Heart right ventricle (tissue), 16 donors: ENCODE measurements around the gene AKAP6. TPM values are rescaled to one million over a fixed set of nuclear protein-coding genes. Genes with fewer than 3 reads are reported as not detected.
A peak's percentile ranks its signal among the peaks of the same experiment; 100 is the strongest.

Experiments
- ATAC-seq, 8 donors: fragments of 200-7000 bp; cut with Tn5 transposase; one replicate each; pipeline ENCODE4 v1.9.1; 2020; ENCODE audit warnings: mild to moderate bottlenecking in 8 of 8, moderate library complexity in 8 of 8, moderate number of reproducible peaks in 1 of 8
- DNase-seq, 2 donors: peaks; one replicate each; pipeline ENCODE4 v3.0.0-alpha.2; 2020
- H3K27ac ChIP-seq, 10 donors: fragments of 200-600 bp; sonication (generic) in 2 of 10; one replicate each; pipeline versions ENCODE4 v1.5.0 to v1.8.0; 2020 to 2022; ENCODE audit warnings: mild to moderate bottlenecking in 3 of 10
- H3K27me3 ChIP-seq, 7 donors: fragments of 200-600 bp; one replicate each; pipeline ENCODE4 v1.8.0; 2021 to 2022; ENCODE audit warnings: mild to moderate bottlenecking in 2 of 7
- H3K36me3 ChIP-seq, 9 donors: fragments of 200-600 bp; sonication (generic) in 1 of 9; one replicate each; pipeline versions ENCODE4 v1.5.0 to v1.8.0; 2020 to 2022; ENCODE audit warnings: mild to moderate bottlenecking in 2 of 9
- H3K4me1 ChIP-seq, 9 donors: fragments of 200-600 bp; sonication (generic) in 1 of 9; one replicate each; pipeline versions ENCODE4 v1.5.0 to v1.8.0; 2020 to 2022; ENCODE audit warnings: mild to moderate bottlenecking in 4 of 9
- H3K4me3 ChIP-seq, 10 donors: fragments of 200-600 bp; sonication (generic) in 2 of 10; one replicate each; pipeline versions ENCODE4 v1.5.0 to v1.8.0; 2020 to 2022; ENCODE audit warnings: mild to moderate bottlenecking in 7 of 10, moderate library complexity in 2 of 10
- H3K9me3 ChIP-seq, 11 donors: fragments of 200-600 bp in 10 of 11; sonication (generic) in 2 of 11; one replicate each; pipeline versions ENCODE4 v1.5.0 to v1.8.0; 2013 to 2022; ENCODE audit warnings: mild to moderate bottlenecking in 2 of 11, control low read depth in 1 of 11, moderate library complexity in 1 of 11
- WGBS, 2 donors: extraction: QIAGEN DNeasy Blood & Tissue Kit; methylation state at CpG; one replicate each; pipeline ENCODE4 v1.1.7; 2013; ENCODE audit warnings: inconsistent platforms in 1 of 2; 5-methylcytosine and 5-hydroxymethylcytosine counted together
- intact Hi-C, 10 donors: fragments of 100-400 bp; cut with DNase I; formaldehyde crosslinking; loops; one replicate each; pipeline versions ENCODE4 v1.11.1 to v1.14.2; 2022
- polyA plus RNA-seq, 2 donors: library from polyadenylated mRNA; stranded (reverse); fragments of 200-250 nt; gene quantifications; one replicate each; pipeline ENCODE4 v1.2.3, GENCODE V29; 2013
- total RNA-seq, 10 donors: library from RNA; stranded (reverse); fragmentation: NEBNext Ultra II Directional in 3 of 10; extraction: Animal tissue kit (Norgen Biotek cat#: 25700) in 3 of 10; gene quantifications; one replicate each; pipeline versions ENCODE4 v1.2.1 to v1.2.4, GENCODE V29; 2021 to 2023
- TF ChIP-seq, protein P1 (sequence below), 9 donors: fragments of 200-600 bp; sonication (generic) in 2 of 9; IDR thresholded peaks; one replicate each; pipeline versions ENCODE4 v1.5.0 to v1.8.0; 2021 to 2022; ENCODE audit warnings: antibody characterized with exemption in 9 of 9, mild to moderate bottlenecking in 5 of 9, moderate library complexity in 1 of 9
- donor health status: Arrhythmogenic right ventricular cardiomyopathy.
- donor health status: ischemic (EF 13 %, LVEDD 7.1; RV severe dilation, severe dysfunction).
- donor health status: healthy with polysubstance abuse.
- donor health status: DM: no; HTN: yes; CAD: no.
- donor health status: DM: no; HTN: no; CAD: no.
- donor health status: ischemic (EF 25% LVEDD 6.9; RV normal size, moderate dysfunction).
- donor health status: ischemic (EF 25% LVEDD 5.7; RV mildly dilated, moderate dysfunction).
- donor health status: healthy.
- donor health status: DM: yes; HTN: yes; CAD: no.
- donor health status: Ischemic cardiomyopathy.
- donor health status: ischemic (EF 35%, LVEDD 5.7; RV mildly dilated, moderate dysfunction).
- donor health status: nonischemic (EF 11% LVEDD 7.7; RV severe dilation, severe dysfunction).
- donor health status: DM: yes; HTN: yes; CAD: no.
- donor health status: PGD.
- donor health status: ischemic (EF 29% LVEDD 5.4; RV normal size, mild dysfunction).
- donor health status: nonischemic (EF 23%, LVEDD 6.1; RV moderate dilation, normal function).

Gene AKAP6
- total and polyA plus RNA-seq, 12 donors: 13.5 to 332 (median 229) TPM

DNA sequence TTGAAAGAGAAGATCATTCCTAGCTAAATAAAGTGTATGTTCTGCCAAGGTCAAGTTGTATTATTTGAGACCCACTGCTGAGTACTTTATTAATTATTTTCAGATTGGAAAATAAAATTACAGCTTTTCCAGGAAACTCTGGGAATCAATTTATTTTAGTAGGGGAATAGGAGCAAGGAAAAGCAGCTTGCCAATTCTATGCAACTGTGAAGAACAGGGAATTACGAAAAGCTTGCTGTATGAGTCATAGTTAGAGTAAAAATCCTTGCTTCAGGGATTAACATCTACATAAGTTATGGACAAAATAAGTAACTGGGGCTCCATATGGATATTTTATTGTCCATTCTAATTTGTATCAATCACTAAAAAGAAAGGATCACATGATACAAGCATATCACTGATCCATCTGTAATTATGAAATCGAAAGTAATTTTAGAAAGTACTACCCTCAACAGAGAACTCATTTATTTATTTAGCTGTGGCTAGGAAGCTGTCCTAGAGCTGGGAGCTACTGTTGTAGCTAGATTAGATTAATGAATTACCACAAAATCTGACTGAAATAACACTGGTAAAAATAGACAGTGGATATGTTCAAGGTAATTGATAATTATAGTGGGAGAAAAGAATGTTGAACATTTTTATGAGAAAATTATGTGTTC, 306.1 kb downstream of the AKAP6 start:
- DNase-seq (no peak), ATAC-seq (peak in 7 of 8 donors; percentile 39 to 77 (median 68))
- Histone ChIP-seq H3K4me3 (peak overlapping the region in 7 of 10 donors; percentile 6 to 35 (median 31)), H3K4me1 (peaks cover 0 to 59% (median 30%) of the 10 kb centered on the region in 9 donors), H3K36me3 (no peaks in the 10 kb centered on the region), H3K27me3 (no peaks in the 10 kb centered on the region), H3K27ac (peak overlapping the region in 7 of 10 donors; percentile 4 to 60 (median 52)), H3K9me3 (no peaks in the 10 kb centered on the region)
- WGBS, 2 donors: 12 to 15% methylated on average over 2 of the region's 2 CpGs
- intact Hi-C loops: no loop called here
- TF ChIP-seq, protein P1, sequence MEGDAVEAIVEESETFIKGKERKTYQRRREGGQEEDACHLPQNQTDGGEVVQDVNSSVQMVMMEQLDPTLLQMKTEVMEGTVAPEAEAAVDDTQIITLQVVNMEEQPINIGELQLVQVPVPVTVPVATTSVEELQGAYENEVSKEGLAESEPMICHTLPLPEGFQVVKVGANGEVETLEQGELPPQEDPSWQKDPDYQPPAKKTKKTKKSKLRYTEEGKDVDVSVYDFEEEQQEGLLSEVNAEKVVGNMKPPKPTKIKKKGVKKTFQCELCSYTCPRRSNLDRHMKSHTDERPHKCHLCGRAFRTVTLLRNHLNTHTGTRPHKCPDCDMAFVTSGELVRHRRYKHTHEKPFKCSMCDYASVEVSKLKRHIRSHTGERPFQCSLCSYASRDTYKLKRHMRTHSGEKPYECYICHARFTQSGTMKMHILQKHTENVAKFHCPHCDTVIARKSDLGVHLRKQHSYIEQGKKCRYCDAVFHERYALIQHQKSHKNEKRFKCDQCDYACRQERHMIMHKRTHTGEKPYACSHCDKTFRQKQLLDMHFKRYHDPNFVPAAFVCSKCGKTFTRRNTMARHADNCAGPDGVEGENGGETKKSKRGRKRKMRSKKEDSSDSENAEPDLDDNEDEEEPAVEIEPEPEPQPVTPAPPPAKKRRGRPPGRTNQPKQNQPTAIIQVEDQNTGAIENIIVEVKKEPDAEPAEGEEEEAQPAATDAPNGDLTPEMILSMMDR (IDR thresholded peaks at IDR 0.05): no peak

DNA sequence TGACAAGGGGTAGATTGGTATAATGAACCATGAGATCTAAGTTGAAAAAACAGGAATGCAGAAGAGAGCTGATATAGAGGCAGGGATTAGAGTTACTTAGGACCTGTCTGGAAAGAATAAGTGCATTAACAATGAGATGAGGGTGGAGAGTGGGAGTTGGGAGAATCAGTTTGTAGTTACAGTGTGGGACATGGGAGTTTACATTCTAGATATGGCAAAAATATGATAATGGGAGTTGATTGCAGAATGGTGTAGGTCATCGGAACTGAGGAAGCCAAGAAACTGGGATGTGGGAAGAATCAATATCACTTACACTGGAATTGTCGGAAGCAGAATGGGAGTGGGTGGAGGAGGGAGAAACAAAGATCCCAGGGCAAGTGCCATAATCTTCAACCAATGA, 308.5 kb downstream of the AKAP6 start:
- Histone ChIP-seq H3K36me3 (no peaks in the 10 kb centered on the region), H3K27ac (no peak overlapping the region), H3K9me3 (no peaks in the 10 kb centered on the region), H3K27me3 (no peaks in the 10 kb centered on the region), H3K4me1 (peaks cover 0 to 53% (median 30%) of the 10 kb centered on the region in 9 donors), H3K4me3 (no peak overlapping the region)
- DNase-seq (no peak), ATAC-seq (peak in 2 of 8 donors; percentile 29 to 30)
- WGBS, 2 donors: 77 to 79% methylated on average over 2 of the region's 2 CpGs
- TF ChIP-seq, protein P1 (IDR thresholded peaks at IDR 0.05): no peak
- intact Hi-C loops: no loop called here

DNA sequence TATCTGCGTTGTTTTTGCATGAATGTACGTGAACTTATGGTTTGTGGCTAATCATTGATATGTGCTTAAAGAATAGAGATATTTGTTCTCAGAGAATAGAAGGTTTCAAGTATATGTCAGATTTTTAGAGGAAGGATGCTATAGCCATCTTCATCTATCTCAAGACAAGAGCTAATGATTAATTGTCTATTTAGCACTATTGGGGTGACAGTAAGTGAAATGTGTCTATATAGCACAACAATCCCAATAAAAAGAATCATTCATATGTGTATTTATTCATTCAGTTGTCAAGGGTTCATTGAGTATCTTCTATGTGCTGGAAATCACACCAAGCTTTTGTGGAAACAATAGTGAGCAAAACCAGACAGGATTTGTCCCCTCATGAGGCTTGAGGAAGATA, 310.1 kb downstream of the AKAP6 start:
- Histone ChIP-seq H3K27me3 (no peaks in the 10 kb centered on the region), H3K4me1 (peaks cover 0 to 39% (median 22%) of the 10 kb centered on the region in 9 donors), H3K9me3 (no peaks in the 10 kb centered on the region), H3K4me3 (no peak overlapping the region), H3K27ac (no peak overlapping the region), H3K36me3 (no peaks in the 10 kb centered on the region)
- ATAC-seq: no peak
- intact Hi-C loops: no loop called here
- 96 to 99% methylated on average over 2 of the region's 2 CpGs for WGBS, 2 donors
- TF ChIP-seq, protein P1 (IDR thresholded peaks at IDR 0.05): no peak
- no peak for DNase-seq

DNA sequence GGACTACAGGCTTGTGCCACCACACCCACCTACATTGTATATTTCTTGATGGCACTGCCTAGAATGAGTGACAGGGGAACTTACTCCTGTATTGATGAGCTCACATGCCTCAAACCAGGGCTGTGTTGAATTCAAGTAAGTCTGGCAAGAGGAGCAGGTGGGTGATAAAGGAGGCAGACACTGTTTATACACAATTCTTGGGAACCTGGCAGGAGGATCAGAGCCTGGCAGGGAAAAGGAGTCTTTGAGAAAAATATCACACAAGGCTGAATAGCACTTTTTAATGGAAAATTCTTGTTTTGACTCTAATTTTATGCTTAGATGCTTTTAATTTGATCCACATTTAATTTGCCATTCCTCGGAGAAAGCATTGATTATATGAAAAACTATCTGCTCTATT, 316.5 kb downstream of the AKAP6 start:
- H3K9me3 ChIP-seq: no peaks in the 10 kb centered on the region
- peaks cover 0 to 6% (median 0%) of the 10 kb centered on the region in 9 donors for H3K4me1 ChIP-seq
- DNase-seq: no peak
- no peak overlapping the region for H3K4me3 ChIP-seq
- H3K36me3 ChIP-seq: no peaks in the 10 kb centered on the region
- no peak overlapping the region for H3K27ac ChIP-seq
- intact Hi-C loops: no loop called here
- H3K27me3 ChIP-seq: no peaks in the 10 kb centered on the region
- WGBS, 2 donors: 90 to 96% methylated on average over 1 of the region's 1 CpG
- TF ChIP-seq, protein P1 (IDR thresholded peaks at IDR 0.05): no peak
- no peak for ATAC-seq
